ENCODE data around the gene PTPN21. TPM values are rescaled to one million over a fixed set of nuclear protein-coding genes. Genes with fewer than 3 reads are reported as not detected.

The PTPN21 gene
- total RNA-seq, 1 donor: not detected

DNA sequence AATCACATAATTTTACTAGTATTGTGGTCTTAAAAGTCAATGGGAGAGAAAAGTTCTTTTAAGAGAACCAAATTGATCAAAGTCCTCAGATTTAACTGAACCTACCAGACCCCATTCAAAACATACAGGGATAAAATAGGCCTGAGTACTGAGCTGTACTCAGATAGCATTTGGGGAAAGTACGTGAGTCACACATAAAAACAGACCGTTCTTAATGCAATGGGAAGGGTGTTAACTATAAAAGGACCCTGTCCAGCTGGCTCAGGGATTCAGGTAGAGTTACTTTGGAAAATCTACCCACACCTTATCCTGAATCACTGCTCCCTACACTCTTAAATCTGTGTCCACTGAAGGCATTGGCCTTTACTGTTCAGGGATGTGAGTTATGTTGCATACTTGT, 78.0 kb downstream of the PTPN21 start:
- Histone ChIP-seq H3K9me3 (ENCODE audit: low read depth, low read length) (no peaks in the 10 kb centered on the region), H3K4me1 (ENCODE audit: insufficient read depth, low read length) (no peaks in the 10 kb centered on the region), H3K27me3 (ENCODE audit: insufficient read depth, low read length) (no peaks in the 10 kb centered on the region), H3K4me3 (ENCODE audit: low read length) (no peak overlapping the region)

DNA sequence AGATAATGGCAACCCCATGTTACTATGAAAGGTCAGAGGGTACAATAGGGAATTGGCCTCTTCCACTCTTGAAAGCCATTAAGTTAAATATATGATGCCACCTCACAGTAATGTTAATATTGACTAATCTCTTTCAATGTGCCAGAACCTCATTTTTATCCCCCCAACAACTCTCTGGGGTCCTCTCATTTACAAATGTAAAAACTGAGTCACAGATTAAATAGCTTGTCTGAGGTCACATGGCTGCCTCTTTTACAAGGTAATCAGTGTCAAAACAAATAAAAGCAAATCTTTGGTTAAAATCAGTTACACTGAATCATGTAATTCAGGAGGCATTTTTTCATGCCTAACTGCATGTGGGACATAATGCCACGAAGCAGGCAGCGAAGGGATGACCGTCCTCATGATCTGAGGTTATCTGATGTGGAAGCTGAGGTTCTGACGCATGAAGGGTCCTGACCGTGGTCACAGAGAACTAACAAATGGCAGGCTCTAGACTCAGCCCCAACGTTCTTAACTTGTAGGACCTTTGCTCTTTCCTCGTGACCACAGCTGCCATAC, 78.5 kb downstream of the PTPN21 start:
- no peaks in the 10 kb centered on the region for H3K9me3 ChIP-seq (ENCODE audit: low read depth, low read length)
- no peak overlapping the region for H3K4me3 ChIP-seq (ENCODE audit: low read length)

DNA sequence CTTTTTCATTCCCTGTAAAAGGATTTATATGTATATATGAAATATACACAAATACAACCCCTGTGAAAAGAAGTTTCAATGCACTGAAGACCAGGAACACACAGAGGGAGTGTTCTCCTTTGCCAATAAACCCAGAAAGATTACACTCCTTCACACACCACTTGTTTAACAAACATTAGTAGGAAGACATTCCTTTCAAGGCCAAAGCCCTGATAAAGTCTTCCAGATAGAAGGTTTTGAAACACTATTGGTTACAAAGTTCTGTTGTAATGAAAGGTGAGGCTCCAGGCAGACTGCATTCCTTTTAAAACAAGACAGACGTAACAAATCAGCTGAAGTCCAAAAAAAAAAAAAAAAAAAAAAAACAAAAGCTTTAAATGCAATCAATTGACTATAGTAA, 81.0 kb downstream of the PTPN21 start:
- Histone ChIP-seq H3K9me3 (ENCODE audit: low read depth, low read length) (no peaks in the 10 kb centered on the region), H3K4me1 (ENCODE audit: insufficient read depth, low read length) (no peaks in the 10 kb centered on the region), H3K27me3 (ENCODE audit: insufficient read depth, low read length) (no peaks in the 10 kb centered on the region), H3K4me3 (ENCODE audit: low read length) (no peak overlapping the region)

More for the DNA sequence above, 78.5 kb downstream of the PTPN21 start:
- no peaks in the 10 kb centered on the region for H3K4me1 ChIP-seq (ENCODE audit: insufficient read depth, low read length)
- H3K27me3 ChIP-seq (ENCODE audit: insufficient read depth, low read length): no peaks in the 10 kb centered on the region

DNA sequence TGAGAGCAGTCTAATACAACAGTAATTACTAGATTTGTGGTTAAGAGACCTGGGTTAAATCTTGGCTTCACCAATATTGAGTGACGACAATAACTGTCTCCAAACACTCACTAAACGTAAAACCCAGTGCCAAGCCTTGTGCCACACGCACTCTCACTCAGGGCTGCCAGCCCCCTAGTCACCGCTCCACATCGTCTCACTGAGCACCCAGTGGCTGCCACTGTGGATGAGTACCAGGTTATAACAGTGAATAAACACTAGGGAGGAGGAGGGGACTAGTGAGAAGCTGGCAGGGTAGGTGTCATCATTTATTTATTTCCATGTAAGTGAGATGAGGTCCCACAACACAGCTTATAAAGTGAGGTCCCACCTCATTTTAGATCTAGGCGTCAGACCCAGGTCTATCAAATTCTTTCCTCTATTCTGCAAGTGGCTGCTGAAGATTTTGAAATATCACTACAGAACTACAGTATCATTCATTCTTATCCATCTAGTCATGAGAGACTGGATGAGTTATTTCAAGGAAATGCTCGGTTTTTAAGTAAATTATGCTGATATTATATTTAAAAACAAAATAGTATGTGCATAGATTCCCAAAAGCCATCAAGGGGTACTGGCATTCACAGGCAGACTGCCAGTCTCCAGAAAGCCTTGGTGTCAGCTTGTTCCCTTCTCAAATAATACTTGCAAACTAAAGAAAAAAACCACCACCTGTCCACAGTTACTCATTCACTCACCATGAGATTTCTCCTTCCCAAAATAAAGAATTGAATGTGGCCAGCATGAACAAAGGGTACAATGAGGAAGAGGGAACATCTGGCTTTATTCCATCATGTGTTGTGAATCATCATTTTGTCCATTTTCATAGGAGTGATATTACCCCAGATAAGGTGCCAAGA, 84.0 kb downstream of the PTPN21 start:
- Histone ChIP-seq H3K9me3 (ENCODE audit: low read depth, low read length) (no peaks in the 10 kb centered on the region), H3K27me3 (ENCODE audit: insufficient read depth, low read length) (no peaks in the 10 kb centered on the region), H3K4me3 (ENCODE audit: low read length) (no peak overlapping the region), H3K4me1 (ENCODE audit: insufficient read depth, low read length) (no peaks in the 10 kb centered on the region)

DNA sequence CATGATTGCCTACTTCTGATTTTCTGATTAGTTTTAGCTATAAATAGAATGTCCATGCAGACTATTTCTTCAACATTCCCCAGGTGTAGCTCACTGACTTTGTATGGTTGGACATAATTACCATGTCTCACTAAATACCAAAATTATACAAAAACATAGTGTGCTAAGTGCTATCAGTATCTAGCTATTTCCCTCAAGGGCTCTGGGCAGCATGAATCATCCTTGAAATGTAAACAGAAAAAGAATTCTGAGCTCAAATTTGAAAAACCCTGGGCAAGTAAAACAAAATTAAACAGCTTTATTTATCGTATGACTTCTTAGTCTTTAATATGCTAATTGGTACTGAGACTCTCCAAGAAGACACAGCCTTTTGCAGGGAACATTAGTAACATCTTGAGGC, 86.4 kb downstream of the PTPN21 start:
- H3K9me3 ChIP-seq (ENCODE audit: low read depth, low read length): no peaks in the 10 kb centered on the region
- no peak overlapping the region for H3K4me3 ChIP-seq (ENCODE audit: low read length)
- no peaks in the 10 kb centered on the region for H3K27me3 ChIP-seq (ENCODE audit: insufficient read depth, low read length)
- no peaks in the 10 kb centered on the region for H3K4me1 ChIP-seq (ENCODE audit: insufficient read depth, low read length)

DNA sequence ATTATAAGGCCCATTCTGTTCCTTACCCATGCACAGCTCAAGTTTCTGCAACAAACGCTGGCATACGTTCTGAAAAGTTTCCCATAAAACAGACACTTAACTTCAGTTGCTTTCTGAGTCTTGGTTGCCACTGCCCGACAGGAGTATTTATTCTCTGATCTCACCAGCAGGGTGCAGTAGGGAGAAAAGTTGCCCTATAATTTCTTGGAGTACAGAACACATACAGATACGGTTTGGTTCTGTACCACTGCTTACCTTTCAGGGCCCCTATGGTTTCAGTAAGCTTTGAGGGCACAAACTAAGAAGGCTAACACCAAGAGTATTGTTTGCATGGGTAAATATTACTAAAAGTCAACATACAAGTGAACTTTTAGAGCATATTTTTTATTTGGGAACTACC, 91.5 kb downstream of the PTPN21 start:
- no peaks in the 10 kb centered on the region for H3K4me1 ChIP-seq (ENCODE audit: insufficient read depth, low read length)
- H3K9me3 ChIP-seq (ENCODE audit: low read depth, low read length): no peaks in the 10 kb centered on the region
- H3K4me3 ChIP-seq (ENCODE audit: low read length): no peak overlapping the region
- H3K27me3 ChIP-seq (ENCODE audit: insufficient read depth, low read length): no peaks in the 10 kb centered on the region

DNA sequence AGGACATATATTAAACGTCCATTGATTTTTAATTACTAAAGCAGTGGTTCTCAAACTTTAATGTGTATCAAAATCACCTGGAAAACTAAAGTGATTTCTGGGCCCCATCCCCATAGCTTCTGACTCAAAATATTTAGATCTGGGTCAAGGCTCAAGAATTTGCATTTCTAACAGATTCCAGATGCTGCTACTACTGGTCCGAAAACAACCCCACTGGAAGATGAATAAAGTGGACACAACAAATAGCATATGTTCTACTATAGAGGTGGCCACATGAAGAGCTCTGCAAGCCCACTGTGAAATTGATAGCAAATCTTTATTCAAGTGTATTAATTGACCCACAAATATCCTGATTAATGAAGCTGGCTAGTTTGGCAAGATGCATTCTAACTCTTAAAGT, 99.9 kb downstream of the PTPN21 start:
- H3K9me3 ChIP-seq (ENCODE audit: low read depth, low read length): no peaks in the 10 kb centered on the region
- no peak overlapping the region for H3K4me3 ChIP-seq (ENCODE audit: low read length)
- no peaks in the 10 kb centered on the region for H3K27me3 ChIP-seq (ENCODE audit: insufficient read depth, low read length)
- H3K4me1 ChIP-seq (ENCODE audit: insufficient read depth, low read length): no peaks in the 10 kb centered on the region

DNA sequence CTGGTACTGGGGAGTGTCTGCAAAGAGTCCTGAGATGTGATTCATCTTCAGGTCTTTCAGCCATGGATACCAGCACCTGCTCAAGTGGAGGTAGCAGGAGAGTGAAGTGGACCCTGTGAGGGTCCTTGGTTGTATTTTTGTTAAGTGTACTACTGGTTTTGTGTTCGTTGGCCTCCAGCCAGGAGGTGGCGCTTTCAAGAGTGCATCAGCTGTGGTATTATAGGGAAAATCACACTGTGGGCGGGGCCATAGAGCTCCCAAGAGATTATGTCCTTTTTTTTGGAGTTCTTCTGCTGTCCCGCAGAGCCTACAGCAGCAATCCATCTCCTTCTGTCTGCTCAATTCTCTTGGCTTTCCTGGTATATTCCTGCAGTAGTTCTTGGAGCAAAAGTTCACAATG, 102.6 kb downstream of the PTPN21 start:
- H3K4me1 ChIP-seq (ENCODE audit: insufficient read depth, low read length): no peaks in the 10 kb centered on the region
- H3K4me3 ChIP-seq (ENCODE audit: low read length): no peak overlapping the region
- H3K27me3 ChIP-seq (ENCODE audit: insufficient read depth, low read length): no peaks in the 10 kb centered on the region
- no peaks in the 10 kb centered on the region for H3K9me3 ChIP-seq (ENCODE audit: low read depth, low read length)

DNA sequence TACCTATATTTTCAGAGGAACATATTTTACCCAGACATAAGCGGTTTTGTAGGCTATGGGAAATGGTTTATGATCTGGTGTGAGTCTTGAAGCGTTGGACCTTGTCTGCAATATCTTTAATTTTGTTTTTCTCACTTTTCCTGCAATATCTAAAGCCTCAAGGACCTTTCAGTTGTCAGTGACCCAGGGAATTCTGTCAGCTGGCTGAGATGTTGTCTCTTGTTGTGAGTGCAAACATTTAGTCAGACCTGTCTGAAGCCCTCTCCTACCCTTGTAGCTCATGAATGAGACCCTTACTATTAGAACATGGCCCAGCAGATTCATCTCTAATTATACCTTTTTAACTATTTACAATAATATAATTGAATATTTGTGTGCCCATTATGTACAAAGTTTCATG, 115.7 kb downstream of the PTPN21 start:
- Histone ChIP-seq H3K9me3 (ENCODE audit: low read depth, low read length) (no peaks in the 10 kb centered on the region), H3K4me3 (ENCODE audit: low read length) (no peak overlapping the region), H3K4me1 (ENCODE audit: insufficient read depth, low read length) (no peaks in the 10 kb centered on the region), H3K27me3 (ENCODE audit: insufficient read depth, low read length) (no peaks in the 10 kb centered on the region)

DNA sequence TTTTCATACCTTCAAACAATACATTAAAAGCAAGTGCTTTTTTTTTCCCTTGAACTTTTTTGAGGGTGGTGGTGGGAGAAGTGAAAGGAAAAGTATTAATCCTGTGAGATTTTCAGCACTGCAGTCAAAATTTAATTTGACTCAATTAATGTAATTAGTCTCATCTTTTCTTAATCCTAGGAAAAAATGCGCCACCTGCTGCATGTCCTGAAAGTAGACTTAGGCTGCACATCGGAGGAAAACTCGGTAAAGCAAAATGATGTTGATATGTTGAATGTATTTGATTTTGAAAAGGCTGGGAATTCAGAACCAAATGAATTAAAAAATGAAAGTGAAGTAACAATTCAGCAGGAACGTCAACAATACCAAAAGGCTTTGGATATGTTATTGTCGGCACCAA, 117.1 kb downstream of the PTPN21 start:
- H3K4me3 ChIP-seq (ENCODE audit: low read length): no peak overlapping the region
- H3K4me1 ChIP-seq (ENCODE audit: insufficient read depth, low read length): no peaks in the 10 kb centered on the region
- no peaks in the 10 kb centered on the region for H3K27me3 ChIP-seq (ENCODE audit: insufficient read depth, low read length)
- H3K9me3 ChIP-seq (ENCODE audit: low read depth, low read length): no peaks in the 10 kb centered on the region

DNA sequence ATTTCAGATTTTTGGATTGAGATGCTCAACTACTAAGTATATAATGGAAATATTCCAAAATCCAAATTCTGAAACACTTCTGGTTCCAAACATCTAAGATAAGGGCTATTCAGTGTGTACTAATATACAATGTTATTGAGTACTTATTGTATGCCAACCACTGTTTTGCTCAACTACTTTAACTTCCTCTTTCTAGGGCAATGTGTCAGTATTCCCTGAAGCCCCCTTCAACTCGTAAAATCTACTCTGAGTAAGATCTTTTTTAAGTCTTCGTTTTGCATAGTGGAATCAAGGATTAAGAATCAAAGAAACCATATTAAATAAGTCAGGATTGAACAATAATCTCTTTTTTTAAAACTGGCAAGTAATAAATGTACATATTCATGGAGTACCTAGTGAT, 123.8 kb downstream of the PTPN21 start:
- Histone ChIP-seq H3K27me3 (ENCODE audit: insufficient read depth, low read length) (no peaks in the 10 kb centered on the region), H3K4me3 (ENCODE audit: low read length) (no peak overlapping the region), H3K4me1 (ENCODE audit: insufficient read depth, low read length) (no peaks in the 10 kb centered on the region), H3K9me3 (ENCODE audit: low read depth, low read length) (no peaks in the 10 kb centered on the region)

DNA sequence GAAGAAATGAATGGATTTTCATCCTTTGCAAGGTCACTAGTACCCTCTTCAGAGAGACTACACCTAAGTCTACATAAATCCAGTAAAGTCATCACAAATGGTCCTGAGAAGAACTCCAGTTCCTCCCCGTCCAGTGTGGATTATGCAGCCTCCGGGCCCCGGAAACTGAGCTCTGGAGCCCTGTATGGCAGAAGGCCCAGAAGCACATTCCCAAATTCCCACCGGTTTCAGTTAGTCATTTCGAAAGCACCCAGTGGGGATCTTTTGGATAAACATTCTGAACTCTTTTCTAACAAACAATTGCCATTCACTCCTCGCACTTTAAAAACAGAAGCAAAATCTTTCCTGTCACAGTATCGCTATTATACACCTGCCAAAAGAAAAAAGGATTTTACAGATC, 128.5 kb downstream of the PTPN21 start:
- Histone ChIP-seq H3K9me3 (ENCODE audit: low read depth, low read length) (no peaks in the 10 kb centered on the region), H3K4me1 (ENCODE audit: insufficient read depth, low read length) (no peaks in the 10 kb centered on the region), H3K27me3 (ENCODE audit: insufficient read depth, low read length) (no peaks in the 10 kb centered on the region), H3K4me3 (ENCODE audit: low read length) (no peak overlapping the region)

DNA sequence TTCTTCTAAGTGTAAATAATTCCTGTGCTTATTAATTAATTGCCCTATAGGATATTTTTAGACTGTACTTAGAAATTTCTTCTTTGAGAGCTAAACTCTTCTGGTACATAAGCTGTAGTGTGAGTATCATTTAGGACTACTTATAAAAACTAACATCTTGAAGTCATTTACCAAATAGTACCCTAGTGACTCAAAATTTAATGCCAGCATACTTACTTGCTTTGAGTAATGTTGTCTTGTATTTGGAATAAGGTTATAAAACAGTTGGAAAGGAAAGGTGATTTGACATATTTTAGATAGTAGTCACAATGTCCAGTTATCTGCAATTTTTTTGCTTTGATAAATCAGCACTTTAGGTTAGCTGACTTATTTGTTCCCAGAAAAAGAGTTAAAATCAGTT, 130.2 kb downstream of the PTPN21 start:
- H3K9me3 ChIP-seq (ENCODE audit: low read depth, low read length): no peaks in the 10 kb centered on the region
- H3K4me1 ChIP-seq (ENCODE audit: insufficient read depth, low read length): no peaks in the 10 kb centered on the region
- no peaks in the 10 kb centered on the region for H3K27me3 ChIP-seq (ENCODE audit: insufficient read depth, low read length)
- H3K4me3 ChIP-seq (ENCODE audit: low read length): no peak overlapping the region

DNA sequence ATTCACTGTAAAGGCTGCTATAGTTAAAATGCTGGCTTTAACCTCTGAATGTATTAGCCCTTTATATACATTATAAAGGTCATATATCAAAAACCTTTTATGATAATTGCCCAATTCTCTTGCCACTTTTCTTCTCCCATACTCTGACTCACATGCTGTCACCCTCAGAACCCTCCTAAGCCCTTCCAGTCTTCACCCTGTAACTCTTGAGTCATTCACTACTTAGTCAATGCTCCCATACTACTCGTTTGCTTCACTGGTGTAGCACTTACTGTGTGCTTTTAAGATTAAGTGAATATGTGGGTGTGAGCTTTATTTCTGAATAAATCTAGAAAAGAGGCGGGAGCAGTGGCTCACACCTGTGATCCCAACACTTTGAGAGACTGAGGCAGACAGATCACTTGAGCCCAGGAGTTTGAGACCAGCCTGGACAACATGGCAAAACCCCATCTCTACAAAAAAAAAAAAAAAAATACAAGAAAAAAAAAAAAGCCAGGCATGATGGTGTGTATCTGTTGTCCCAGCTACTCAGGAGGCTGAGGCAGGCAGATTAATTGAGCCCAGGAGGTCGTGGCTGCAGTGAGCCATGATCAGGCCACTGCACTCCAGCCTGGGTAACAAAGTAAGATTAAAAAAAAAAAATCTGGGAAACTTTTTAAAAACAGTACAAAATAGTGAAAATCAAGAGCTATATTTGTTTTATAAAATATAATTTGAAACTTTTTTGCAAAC, 131.7 kb downstream of the PTPN21 start:
- H3K4me1 ChIP-seq (ENCODE audit: insufficient read depth, low read length): no peaks in the 10 kb centered on the region
- H3K4me3 ChIP-seq (ENCODE audit: low read length): no peak overlapping the region
- H3K27me3 ChIP-seq (ENCODE audit: insufficient read depth, low read length): no peaks in the 10 kb centered on the region
- H3K9me3 ChIP-seq (ENCODE audit: low read depth, low read length): no peaks in the 10 kb centered on the region

DNA sequence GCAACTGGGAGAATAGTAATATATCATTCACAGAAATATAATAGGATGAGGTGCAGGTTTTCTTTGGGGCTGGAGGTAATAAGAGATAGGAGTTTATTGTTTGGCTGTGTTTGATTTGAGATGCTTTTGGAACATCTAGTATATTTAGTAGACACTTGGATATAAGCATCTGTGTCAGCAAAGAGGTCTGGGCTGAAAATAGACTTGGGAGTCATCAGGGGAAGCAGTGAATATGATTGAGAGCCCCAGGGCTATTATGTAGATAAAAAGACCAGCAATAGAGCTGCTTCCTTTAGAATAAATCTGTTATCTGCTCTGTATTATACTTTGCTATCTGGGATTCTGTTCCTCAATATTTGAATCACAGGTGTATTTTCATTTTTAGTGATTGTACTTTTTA, 132.8 kb downstream of the PTPN21 start:
- Histone ChIP-seq H3K4me3 (ENCODE audit: low read length) (no peak overlapping the region), H3K9me3 (ENCODE audit: low read depth, low read length) (peaks cover 7% of the 10 kb centered on the region), H3K4me1 (ENCODE audit: insufficient read depth, low read length) (no peaks in the 10 kb centered on the region)

More for the DNA sequence above, 132.8 kb downstream of the PTPN21 start:
- no peaks in the 10 kb centered on the region for H3K27me3 ChIP-seq (ENCODE audit: insufficient read depth, low read length)

Data from mononuclear cell (primary cell).